GM12878 (cell line): Measurements from ENCODE around the gene SENP7. TPM values are rescaled to one million over a fixed set of nuclear protein-coding genes. Genes with fewer than 3 reads are reported as not detected.

Experiments
- ATAC-seq: fragments of 200-7000 bp; cut with Tn5 transposase; 3 replicates; pipeline ENCODE4 v1.9.1; 2020; ENCODE audit warnings: mild to moderate bottlenecking, moderate library complexity
- BruUV-seq: library from RNA; stranded (reverse); fragments of 400-500 nt; replicated peaks from 2 replicates; lab custom pipeline; 2021; lab: Mats Ljungman, UMichigan
- CTCF ChIA-PET: fragments of 300-600 bp; sonication (Branson Sonifier 250); formaldehyde crosslinking; extraction: SDS; loops from one replicate; lab custom pipeline; 2021; ENCODE audit warnings: inconsistent platforms; lab: Yijun Ruan, JAX
- POLR2A ChIA-PET: fragments of 350-600 bp; formaldehyde crosslinking; extraction: SDS; loops from one replicate; lab custom pipeline; 2021; ENCODE audit warnings: inconsistent platforms; lab: Charles Lee
- RAD21 ChIA-PET: fragments of 300-600 bp; sonication (Branson Sonifier 250); formaldehyde crosslinking; loops from one replicate; lab custom pipeline; 2023; ENCODE audit warnings: antibody characterized with exemption; ENCODE audit not compliant: unreplicated experiment; lab: Charles Lee
- SMC1A ChIA-PET: fragments of 300-600 bp; sonication (Branson Sonifier 250); formaldehyde crosslinking; loops from one replicate; lab custom pipeline; 2023; ENCODE audit not compliant: unreplicated experiment, uncharacterized antibody; lab: Charles Lee
- DNase-seq: peaks from one replicate; pipeline ENCODE4 v3.0.0-alpha.2; 2011; ENCODE audit warnings: low read depth, low spot score
- FAIRE-seq: peaks from 3 replicates; lab custom pipeline; 2011; peaks lifted over from hg19 to GRCh38; lab: Jason Lieb, UNC
- H2AFZ ChIP-seq: 2 replicates; pipeline ENCODE4 v1.6.0; 2011; ENCODE audit warnings: low read depth, low read length, control low read depth; ENCODE audit not compliant: control insufficient read depth
- H3K27ac ChIP-seq: 2 replicates; pipeline ENCODE4 v1.5.1; 2011; ENCODE audit warnings: control low read depth; ENCODE audit not compliant: control insufficient read depth, insufficient read depth
- H3K27me3 ChIP-seq, 2 experiments: replicated peaks in 1 of 2; 2 replicates each; pipeline versions ENCODE4 v1.6.0 to v1.6.1; 2011; ENCODE audit warnings: low read length in 1 of 2; ENCODE audit not compliant: control insufficient read depth in 2 of 2, insufficient read depth in 2 of 2
- H3K36me3 ChIP-seq, 2 experiments: 2 replicates each; pipeline ENCODE4 v1.5.1; 2011; ENCODE audit warnings: low read length in 1 of 2; ENCODE audit not compliant: control insufficient read depth in 2 of 2, insufficient read depth in 2 of 2
- H3K4me1 ChIP-seq: 2 replicates; pipeline ENCODE4 v1.6.1; 2011; ENCODE audit warnings: mild to moderate bottlenecking, low read length, moderate library complexity, mixed read lengths; ENCODE audit not compliant: control insufficient read depth, insufficient read depth
- H3K4me2 ChIP-seq: 2 replicates; pipeline ENCODE4 v1.6.0; 2011; ENCODE audit warnings: control low read depth; ENCODE audit not compliant: control insufficient read depth, insufficient read depth
- H3K4me3 ChIP-seq: fragments of 200-600 bp; sonication (generic); 2 replicates; pipeline ENCODE4 v1.5.1; 2016
- H3K79me2 ChIP-seq: 2 replicates; pipeline ENCODE4 v1.6.0; 2011; ENCODE audit warnings: low read length; ENCODE audit not compliant: control insufficient read depth, insufficient read depth
- H3K9ac ChIP-seq: 2 replicates; pipeline ENCODE4 v1.8.0; 2011; ENCODE audit warnings: low read length, control low read depth, mixed read lengths; ENCODE audit not compliant: control insufficient read depth, insufficient read depth
- H3K9me3 ChIP-seq: replicated peaks from 3 replicates; pipeline ENCODE4 v1.5.1; 2011; ENCODE audit warnings: mild to moderate bottlenecking, low read length; ENCODE audit not compliant: control insufficient read depth, insufficient read depth
- H4K20me1 ChIP-seq: 2 replicates; pipeline ENCODE4 v1.6.0; 2011; ENCODE audit not compliant: control insufficient read depth, insufficient read depth
- NFYA ChIP-seq: IDR thresholded peaks from 2 replicates; pipeline ENCODE4 v1.6.1; 2011; ENCODE audit warnings: low read depth, mild to moderate bottlenecking, low read length, improper control_type of control experiment, borderline replicate concordance
- POU2F2 ChIP-seq: IDR thresholded peaks from 3 replicates; pipeline ENCODE4 v1.6.1; 2011; ENCODE audit warnings: low read depth, mild to moderate bottlenecking, low read length, borderline replicate concordance
- SP1 ChIP-seq: IDR thresholded peaks from one replicate; pipeline ENCODE4 v1.6.1; 2011; ENCODE audit warnings: low read depth, low read length
- SUZ12 ChIP-seq: fragments of 200-600 bp; sonication (generic); IDR thresholded peaks from one replicate; pipeline ENCODE4 v1.6.1; 2018; ENCODE audit warnings: antibody characterized with exemption, mild to moderate bottlenecking; ENCODE audit not compliant: unreplicated experiment
- TAF1 ChIP-seq: IDR thresholded peaks from 2 replicates; pipeline ENCODE4 v1.6.1; 2011; ENCODE audit warnings: mild to moderate bottlenecking, low read depth, low read length, borderline replicate concordance
- whole genome bisulfite sequencing: methylation state at CpG from one replicate; pipeline ENCODE4 v1.1.6; 2016; ENCODE audit warnings: low lambda C conversion rate; ENCODE audit not compliant: insufficient replicate concordance, insufficient coverage; ENCODE audit errors: missing lambda C conversion rate; 5-methylcytosine and 5-hydroxymethylcytosine counted together
- in situ Hi-C: fragments of 300-500 bp; cut with MboI; formaldehyde crosslinking; loops from 9 replicates; pipeline ENCODE4 v1.14.3; 2018; ENCODE audit warnings: mixed read lengths
- intact Hi-C: fragments of 100-400 bp; cut with micrococcal nuclease; formaldehyde crosslinking; loops from one replicate; pipeline ENCODE4 v1.14.2; 2022; ENCODE audit not compliant: unreplicated experiment
- polyA plus RNA-seq, 11 experiments: library from polyadenylated mRNA; depleted of rRNA in 4 of 11; unstranded in 6 of 11; stranded (reverse) in 5 of 11; fragments of >200 nt; fragmentation: Nextera tagmentation in 4 of 11; fragmentation: Illumina TruSeq in 1 of 11; extraction: Ambion mirVana in 4 of 11; extraction: Trizol in 1 of 11; gene quantifications; 1 replicate in 1 of 11; 2 replicates in 10 of 11; pipeline versions ENCODE4 v1.2.1 to v1.2.3, GENCODE V29; 2011 to 2016; ENCODE audit warnings: inconsistent platforms in 2 of 11, missing spikeins in 2 of 11, low read depth in 1 of 11
- total RNA-seq, 4 experiments: library from RNA; depleted of rRNA in 3 of 4; stranded (reverse); fragments of >200 nt in 3 of 4; fragmentation: Illumina TruSeq in 1 of 4; extraction: Trizol in 1 of 4; gene quantifications; 2 replicates each; pipeline versions ENCODE4 v1.2.1 to v1.2.3, GENCODE V29; 2013 to 2021
- TF ChIP-seq, protein P1 (sequence below): fragments of 450-650 bp; IDR thresholded peaks from 2 replicates; pipeline ENCODE4 v1.6.1; 2017; ENCODE audit warnings: low read depth, mild to moderate bottlenecking, moderate library complexity
- TF ChIP-seq, protein P2 (sequence below): fragments of 450-650 bp; IDR thresholded peaks from 2 replicates; pipeline ENCODE4 v1.6.1; 2017; ENCODE audit warnings: borderline replicate concordance
- TF ChIP-seq, protein P3 (sequence below): fragments of 450-650 bp; IDR thresholded peaks from 2 replicates; pipeline ENCODE4 v1.6.1; 2018; ENCODE audit warnings: mild to moderate bottlenecking, low read depth, moderate library complexity; ENCODE audit not compliant: partially characterized antibody
- TF ChIP-seq, protein P4 (sequence below): IDR thresholded peaks from 2 replicates; pipeline ENCODE4 v1.6.1; 2011; ENCODE audit warnings: low read depth, low read length, improper control_type of control experiment, borderline replicate concordance

The SENP7 gene
- total and polyA plus RNA-seq, 10 of the 15 experiments (the other 5 are each of a cell fraction or from before 2014, with no cell fraction given): 2.6 to 14.7 (median 8.3) TPM

DNA sequence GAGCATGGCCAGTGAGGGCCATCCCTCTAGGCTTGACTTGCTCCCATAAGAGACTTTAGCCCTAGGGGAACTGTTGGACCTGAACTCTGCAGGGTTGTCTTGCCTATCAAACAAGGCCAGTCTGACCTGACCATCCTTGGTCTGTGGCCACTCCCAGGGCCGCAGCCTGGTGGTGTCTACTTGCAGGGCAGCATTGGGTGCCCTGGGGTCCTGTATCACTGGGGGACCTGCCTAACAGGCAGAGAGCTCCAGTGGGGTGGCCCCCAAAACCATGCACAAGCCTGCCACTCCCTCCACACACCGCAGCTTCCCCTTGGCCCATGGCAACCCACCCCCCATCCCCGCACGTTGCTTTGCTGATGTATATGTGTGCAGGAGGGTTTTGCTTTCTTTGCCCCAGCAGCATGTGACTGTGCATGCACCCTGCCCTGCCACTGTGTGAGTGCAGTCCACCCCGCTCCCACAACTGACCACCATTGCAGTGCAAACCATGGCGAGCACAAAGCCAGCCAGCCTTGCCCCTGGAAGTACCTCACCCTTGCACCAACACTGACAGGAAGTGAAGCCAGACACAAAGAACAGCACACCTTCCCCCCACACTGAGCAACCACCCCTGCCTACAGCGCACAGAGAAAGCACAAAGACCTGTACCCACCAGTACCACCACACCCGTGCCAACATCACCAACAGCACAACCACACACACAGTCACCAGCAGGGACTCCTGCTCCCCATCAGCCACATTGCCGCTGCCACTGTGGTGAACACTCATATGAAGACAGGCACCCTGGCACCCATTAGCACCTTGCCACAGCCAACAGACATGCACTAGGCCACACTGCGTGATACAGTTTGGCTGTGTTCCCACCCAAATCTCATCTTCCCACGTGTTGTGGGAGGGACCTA is 88.8 kb downstream of the SENP7 start:
- H4K20me1 ChIP-seq: no peaks in the 10 kb centered on the region
- ATAC-seq (no peak), DNase-seq (no peak), FAIRE-seq (no peak)
- in situ Hi-C loops: no loop called here
- TF ChIP-seq, protein P1, sequence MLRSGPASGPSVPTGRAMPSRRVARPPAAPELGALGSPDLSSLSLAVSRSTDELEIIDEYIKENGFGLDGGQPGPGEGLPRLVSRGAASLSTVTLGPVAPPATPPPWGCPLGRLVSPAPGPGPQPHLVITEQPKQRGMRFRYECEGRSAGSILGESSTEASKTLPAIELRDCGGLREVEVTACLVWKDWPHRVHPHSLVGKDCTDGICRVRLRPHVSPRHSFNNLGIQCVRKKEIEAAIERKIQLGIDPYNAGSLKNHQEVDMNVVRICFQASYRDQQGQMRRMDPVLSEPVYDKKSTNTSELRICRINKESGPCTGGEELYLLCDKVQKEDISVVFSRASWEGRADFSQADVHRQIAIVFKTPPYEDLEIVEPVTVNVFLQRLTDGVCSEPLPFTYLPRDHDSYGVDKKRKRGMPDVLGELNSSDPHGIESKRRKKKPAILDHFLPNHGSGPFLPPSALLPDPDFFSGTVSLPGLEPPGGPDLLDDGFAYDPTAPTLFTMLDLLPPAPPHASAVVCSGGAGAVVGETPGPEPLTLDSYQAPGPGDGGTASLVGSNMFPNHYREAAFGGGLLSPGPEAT: no peak
- TF ChIP-seq SUZ12: no peak
- TF ChIP-seq, protein P2, sequence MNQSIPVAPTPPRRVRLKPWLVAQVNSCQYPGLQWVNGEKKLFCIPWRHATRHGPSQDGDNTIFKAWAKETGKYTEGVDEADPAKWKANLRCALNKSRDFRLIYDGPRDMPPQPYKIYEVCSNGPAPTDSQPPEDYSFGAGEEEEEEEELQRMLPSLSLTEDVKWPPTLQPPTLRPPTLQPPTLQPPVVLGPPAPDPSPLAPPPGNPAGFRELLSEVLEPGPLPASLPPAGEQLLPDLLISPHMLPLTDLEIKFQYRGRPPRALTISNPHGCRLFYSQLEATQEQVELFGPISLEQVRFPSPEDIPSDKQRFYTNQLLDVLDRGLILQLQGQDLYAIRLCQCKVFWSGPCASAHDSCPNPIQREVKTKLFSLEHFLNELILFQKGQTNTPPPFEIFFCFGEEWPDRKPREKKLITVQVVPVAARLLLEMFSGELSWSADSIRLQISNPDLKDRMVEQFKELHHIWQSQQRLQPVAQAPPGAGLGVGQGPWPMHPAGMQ: no peak
- no peak for TF ChIP-seq NFYA
- no peak for TF ChIP-seq TAF1
- no peak for TF ChIP-seq SP1
- TF ChIP-seq, protein P3, sequence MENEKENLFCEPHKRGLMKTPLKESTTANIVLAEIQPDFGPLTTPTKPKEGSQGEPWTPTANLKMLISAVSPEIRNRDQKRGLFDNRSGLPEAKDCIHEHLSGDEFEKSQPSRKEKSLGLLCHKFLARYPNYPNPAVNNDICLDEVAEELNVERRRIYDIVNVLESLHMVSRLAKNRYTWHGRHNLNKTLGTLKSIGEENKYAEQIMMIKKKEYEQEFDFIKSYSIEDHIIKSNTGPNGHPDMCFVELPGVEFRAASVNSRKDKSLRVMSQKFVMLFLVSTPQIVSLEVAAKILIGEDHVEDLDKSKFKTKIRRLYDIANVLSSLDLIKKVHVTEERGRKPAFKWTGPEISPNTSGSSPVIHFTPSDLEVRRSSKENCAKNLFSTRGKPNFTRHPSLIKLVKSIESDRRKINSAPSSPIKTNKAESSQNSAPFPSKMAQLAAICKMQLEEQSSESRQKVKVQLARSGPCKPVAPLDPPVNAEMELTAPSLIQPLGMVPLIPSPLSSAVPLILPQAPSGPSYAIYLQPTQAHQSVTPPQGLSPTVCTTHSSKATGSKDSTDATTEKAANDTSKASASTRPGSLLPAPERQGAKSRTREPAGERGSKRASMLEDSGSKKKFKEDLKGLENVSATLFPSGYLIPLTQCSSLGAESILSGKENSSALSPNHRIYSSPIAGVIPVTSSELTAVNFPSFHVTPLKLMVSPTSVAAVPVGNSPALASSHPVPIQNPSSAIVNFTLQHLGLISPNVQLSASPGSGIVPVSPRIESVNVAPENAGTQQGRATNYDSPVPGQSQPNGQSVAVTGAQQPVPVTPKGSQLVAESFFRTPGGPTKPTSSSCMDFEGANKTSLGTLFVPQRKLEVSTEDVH: no peak
- no peak for TF ChIP-seq POU2F2
- TF ChIP-seq, protein P4, sequence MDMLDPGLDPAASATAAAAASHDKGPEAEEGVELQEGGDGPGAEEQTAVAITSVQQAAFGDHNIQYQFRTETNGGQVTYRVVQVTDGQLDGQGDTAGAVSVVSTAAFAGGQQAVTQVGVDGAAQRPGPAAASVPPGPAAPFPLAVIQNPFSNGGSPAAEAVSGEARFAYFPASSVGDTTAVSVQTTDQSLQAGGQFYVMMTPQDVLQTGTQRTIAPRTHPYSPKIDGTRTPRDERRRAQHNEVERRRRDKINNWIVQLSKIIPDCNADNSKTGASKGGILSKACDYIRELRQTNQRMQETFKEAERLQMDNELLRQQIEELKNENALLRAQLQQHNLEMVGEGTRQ: no peak
- ChIA-PET POLR2A (no interaction called here), CTCF (no interaction called here), RAD21 (no interaction called here), SMC1A (no interaction called here)
- H3K9ac ChIP-seq: no peak overlapping the region
- WGBS: 95% methylated on average over 8 of the region's 11 CpGs
- H3K27me3 ChIP-seq: no peaks in the 10 kb centered on the region
- no peak overlapping the region for H2AFZ ChIP-seq
- no peaks in the 10 kb centered on the region for H3K4me1 ChIP-seq
- H3K4me3 ChIP-seq: no peak overlapping the region
- H3K9me3 ChIP-seq: peaks cover 1% of the 10 kb centered on the region; the same call in 1 of the 3 replicates
- no peak overlapping the region for H3K4me2 ChIP-seq
- no peaks in the 10 kb centered on the region for H3K36me3 ChIP-seq
- H3K79me2 ChIP-seq: no peaks in the 10 kb centered on the region
- BruUV-seq: no TSS peak
- no peak overlapping the region for H3K27ac ChIP-seq
- intact Hi-C loops: no loop called here
